A172 (cell line): ENCODE results near the gene PRRT1B. TPM values are rescaled to one million over a fixed set of nuclear protein-coding genes. Genes with fewer than 3 reads are reported as not detected.

ENCODE experiments used
- DNase-seq: peaks from one replicate; pipeline ENCODE4 v3.0.0-alpha.2; 2015; ENCODE audit warnings: low spot score
- total RNA-seq: library from RNA; depleted of rRNA; stranded (reverse); fragments of >200 nt; shearing (Covaris generic); gene quantifications from 2 replicates; pipeline ENCODE4 v1.2.3, GENCODE V29; 2014; rRNA removed

Gene PRRT1B
- total RNA-seq, 1 experiment from 2014 or later, result not detected

GRCh38 chr9:131594906-131595665 lies 49.8 kb downstream of the PRRT1B start:
- no peak for DNase-seq

GRCh38 chr9:131595696-131596429 lies 50.5 kb downstream of the PRRT1B start:
- DNase-seq, result no peak

GRCh38 chr9:131596430-131596743 lies 51.1 kb downstream of the PRRT1B start:
- DNase-seq, result no peak

- DNase-seq, result no peak
Observed at GRCh38 chr9:131597246-131597645, 51.9 kb downstream of the PRRT1B start.

- no peak for DNase-seq
Observed at GRCh38 chr9:131598121-131598520, 52.8 kb downstream of the PRRT1B start.

GRCh38 chr9:131601683-131602181 lies 56.4 kb downstream of the PRRT1B start:
- no peak for DNase-seq

GRCh38 chr9:131603199-131603598 lies 57.9 kb downstream of the PRRT1B start:
- no peak for DNase-seq

- no peak for DNase-seq
Observed at GRCh38 chr9:131603711-131604439, 58.6 kb downstream of the PRRT1B start.

GRCh38 chr9:131605770-131606590 lies 60.7 kb downstream of the PRRT1B start:
- peak; percentile 4 for DNase-seq

GRCh38 chr9:131606896-131607567 lies 61.7 kb downstream of the PRRT1B start:
- no peak for DNase-seq

- no peak for DNase-seq
Observed at GRCh38 chr9:131607591-131607990, 62.3 kb downstream of the PRRT1B start.

- DNase-seq, result peak; percentile 75
Observed at GRCh38 chr9:131608493-131609037, 63.2 kb downstream of the PRRT1B start.

Other genes with a start within 250 kb of the PRRT1B start
- gene PRRC2B, start 151.4 kb upstream of the PRRT1B start, total RNA-seq, result 26.2 and 49.1 TPM in 2 replicates
- 22.0 and 26.4 TPM in 2 replicates for gene POMT1, start 42.6 kb upstream of the PRRT1B start, total RNA-seq
- gene UCK1, start 14.3 kb upstream of the PRRT1B start, total RNA-seq, result 11.2 and 15.9 TPM in 2 replicates
- 20.0 and 40.9 TPM in 2 replicates for gene RAPGEF1, start 194.6 kb downstream of the PRRT1B start, total RNA-seq